M059J (cell line): ENCODE measurements around the gene FAM9A. TPM values are rescaled to one million over a fixed set of nuclear protein-coding genes. Genes with fewer than 3 reads are reported as not detected.
A peak's percentile ranks its signal among the peaks of the same experiment; 100 is the strongest.
"Not testable (repeated sequence)": the region's sequence is repeated elsewhere in the genome, so short reads cannot be mapped to it uniquely, and the experiment has no call there.

Experiments
- DNase-seq: peaks from one replicate; pipeline ENCODE4 v3.0.0-alpha.2; 2012; ENCODE audit warnings: low read depth
- total RNA-seq: library from RNA; depleted of rRNA; stranded (reverse); fragments of >200 nt; shearing (Covaris generic); gene quantifications from 2 replicates; pipeline ENCODE4 v1.2.3, GENCODE V29; 2014

Gene FAM9A
- total RNA-seq, 1 experiment from 2014 or later: not detected

DNA sequence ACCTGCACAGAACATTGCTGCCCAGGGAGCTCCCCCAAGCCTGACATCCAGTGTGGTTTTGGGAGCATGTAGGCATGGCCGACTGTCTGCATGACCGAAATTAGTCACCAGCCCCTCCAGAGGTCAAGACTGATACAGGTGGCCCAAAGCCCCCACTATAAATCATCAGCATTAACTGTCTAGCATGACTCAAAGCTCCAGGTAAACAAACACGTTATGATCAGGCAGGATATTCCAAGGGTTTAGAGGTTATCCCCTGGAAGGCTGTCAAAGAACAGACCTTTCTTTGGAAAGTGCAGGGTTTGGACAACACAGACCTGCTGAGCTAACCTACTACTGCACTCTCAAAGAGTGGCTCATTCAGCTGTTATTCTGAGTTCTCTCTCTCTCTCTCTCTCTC lies 2.1 kb upstream of the FAM9A start:
- DNase-seq: peak; percentile 74

DNA sequence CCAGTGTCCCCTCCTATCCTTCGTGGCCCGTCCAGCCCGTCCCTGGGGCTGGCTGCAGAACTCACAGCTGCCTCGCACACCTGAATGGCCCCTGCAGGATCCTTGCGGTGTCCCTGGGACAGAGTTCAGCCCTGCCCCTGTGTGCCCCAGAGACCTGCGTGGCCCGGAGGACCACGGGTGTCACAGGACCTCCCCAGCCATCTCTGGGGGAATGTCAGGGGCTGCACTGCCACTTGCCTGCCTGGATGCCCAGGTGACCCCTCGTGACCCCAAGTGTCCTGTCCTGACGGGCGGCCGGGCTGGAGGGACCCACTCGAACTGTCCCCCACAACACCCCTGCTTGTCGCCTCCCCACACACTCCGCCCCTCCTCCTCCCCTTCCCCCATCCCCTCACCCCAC lies 832 bp downstream of the FAM9A start:
- not testable (repeated sequence) for DNase-seq

DNA sequence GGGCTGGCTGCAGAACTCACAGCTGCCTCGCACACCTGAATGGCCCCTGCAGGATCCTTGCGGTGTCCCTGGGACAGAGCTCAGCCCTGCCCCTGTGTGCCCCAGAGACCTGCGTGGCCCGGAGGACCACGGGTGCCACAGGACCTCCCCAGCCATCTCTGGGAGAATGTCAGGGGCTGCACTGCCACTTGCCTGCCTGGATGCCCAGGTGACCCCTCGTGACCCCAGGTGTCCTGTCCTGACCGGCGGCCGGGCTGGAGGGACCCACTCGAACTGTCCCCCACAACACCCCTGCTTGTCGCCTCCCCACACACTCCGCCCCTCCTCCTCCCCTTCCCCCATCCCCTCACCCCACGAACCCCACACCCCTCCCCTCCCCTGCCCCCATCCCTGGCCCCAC lies 1.9 kb downstream of the FAM9A start:
- DNase-seq: not testable (repeated sequence)

DNA sequence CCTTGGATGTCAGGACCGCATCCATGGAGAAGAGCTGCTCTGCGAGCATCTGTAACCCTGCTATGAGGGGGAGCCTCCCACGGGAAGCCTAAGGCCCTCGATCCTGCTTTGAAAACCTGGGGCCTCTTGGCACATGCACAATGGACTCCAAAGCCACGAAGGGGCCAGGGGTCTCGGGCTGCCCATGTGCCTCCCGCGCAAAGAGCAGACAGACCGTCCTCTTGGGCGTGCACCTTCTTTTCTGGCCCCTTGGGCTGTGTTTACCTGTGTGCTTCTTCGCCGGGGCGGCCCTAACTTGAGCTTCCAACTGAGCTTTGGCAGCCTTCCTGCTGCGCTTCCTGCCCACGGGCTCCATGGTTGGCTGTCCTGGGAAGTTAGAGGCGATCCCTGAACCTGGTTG lies 2.5 kb downstream of the FAM9A start:
- not testable (repeated sequence) for DNase-seq

DNA sequence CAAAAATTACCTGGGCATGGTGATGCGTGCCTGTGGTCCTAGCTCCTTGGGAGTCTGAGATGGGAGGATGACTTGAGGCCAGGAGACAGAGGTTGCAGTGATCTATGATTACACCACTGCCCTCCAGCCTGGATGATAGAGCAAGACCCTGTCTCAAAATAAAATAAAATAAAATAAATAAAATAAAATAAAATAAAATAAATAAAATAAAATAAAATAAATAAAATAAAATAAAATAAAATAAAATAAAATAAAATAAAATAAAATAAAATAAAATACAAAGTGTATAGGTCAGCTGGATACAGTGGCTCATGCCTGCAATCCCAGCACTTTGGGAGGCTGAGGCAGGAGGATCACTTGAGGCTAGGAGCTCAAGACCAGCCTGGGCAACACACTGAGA lies 14.1 kb downstream of the FAM9A start:
- not testable (repeated sequence) for DNase-seq

DNA sequence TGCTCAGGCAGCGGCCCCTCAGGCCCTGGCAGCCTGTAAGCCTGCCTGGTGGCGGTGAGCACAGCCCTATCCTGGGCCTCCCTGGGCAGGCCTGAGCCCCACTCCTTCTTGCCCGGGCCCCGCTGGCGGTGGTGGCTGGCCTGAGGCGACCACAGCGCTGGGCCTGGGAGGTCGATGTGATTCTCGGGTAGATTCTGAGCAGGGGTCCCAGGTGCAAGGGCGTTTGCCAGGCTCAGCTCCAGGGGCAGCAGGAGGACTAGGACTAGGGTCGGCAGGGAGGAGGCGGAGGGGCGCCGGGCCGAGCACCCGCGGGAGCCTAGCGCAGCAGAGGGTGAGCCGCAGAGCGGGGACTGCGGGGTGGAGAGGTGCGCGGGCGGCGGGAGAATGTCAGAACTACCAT lies 17.0 kb downstream of the FAM9A start:
- DNase-seq: no peak

DNA sequence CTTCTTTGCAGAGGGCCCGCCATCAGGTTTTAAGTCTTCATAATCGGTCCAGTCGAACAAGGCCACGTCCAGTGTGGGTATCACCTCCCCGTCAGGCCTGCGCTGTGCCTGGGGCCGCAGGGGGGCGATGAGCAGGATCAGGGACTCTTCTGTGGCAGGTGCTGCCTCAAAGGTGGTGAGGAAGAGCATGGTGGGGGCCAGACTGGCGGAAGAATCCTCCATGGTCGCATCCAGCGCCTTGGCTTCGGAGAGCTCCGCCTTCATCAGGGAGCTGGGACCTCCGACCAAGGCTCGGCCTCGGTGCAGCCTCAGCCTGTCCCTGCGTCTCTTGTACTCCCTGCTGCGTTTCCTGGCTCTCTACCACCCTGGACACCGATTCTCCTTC lies 17.5 kb downstream of the FAM9A start:
- DNase-seq: no peak

DNA sequence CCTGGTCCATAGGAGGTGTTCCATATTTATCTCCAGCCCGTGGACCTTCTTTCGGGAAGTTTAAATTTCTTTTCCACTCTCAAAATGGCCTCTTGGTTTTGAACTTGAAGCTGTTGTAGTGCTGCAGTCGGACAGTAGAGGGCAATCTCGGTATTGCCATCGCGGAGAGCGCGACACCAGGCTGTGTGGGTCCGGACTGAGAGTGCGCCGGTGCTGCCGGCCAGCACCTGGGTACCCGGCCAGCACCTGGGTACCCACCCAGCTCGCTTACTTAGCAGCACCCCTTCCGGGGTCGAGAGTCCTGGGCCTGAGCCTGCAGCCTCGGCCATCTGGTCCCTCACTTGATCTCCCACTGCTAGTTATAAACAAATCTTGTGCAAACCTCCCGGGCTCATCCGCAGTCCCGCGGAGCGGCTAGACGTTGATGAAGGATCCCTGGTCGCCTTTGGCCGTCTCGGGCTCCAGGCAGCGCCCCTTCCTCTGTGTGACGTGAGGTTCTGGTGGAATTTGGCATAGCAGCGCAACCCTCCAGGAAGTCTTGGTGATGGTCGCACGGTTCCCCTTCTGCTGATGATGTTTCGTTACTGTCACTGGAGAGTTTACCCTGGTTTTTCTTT lies 18.0 kb downstream of the FAM9A start:
- DNase-seq: peak; percentile 18

DNA sequence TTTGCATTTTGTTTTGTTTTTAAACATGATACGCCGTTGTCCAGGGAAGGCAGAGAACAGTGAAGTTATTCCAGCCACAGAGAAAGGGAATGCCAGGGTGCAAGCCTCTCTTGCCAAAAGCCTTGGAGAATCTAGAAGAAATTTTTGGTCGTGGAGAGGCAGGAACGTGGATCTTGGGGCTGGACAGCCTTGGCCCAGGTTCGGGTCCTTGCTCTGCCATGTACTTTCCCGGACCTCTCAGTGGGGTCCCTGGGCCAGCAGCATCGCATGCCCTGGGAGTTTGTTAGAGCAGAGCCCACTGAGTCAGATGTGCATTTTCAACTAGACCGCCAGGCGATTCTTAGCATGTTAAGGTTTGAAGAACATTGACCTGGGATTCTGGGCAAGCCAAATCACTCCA lies 18.6 kb downstream of the FAM9A start:
- DNase-seq: no peak

DNA sequence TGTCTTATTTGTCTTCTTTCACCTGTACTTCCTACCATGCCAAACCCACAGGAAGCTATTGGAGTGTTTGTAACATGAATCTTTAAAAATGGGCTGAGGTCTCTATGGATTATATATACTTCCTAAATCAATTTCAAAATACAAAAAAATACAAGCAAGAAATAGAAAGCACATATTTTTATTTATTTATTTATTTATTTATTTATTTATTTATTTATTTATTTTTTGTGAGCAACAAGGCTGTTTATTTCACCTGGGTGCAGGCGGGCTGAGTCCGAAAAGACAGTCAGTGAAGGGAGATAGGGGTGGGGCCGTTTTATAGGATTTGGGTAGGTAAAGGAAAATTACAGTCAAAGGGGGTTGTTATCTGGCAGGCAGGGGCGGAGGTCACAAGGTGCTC lies 19.3 kb downstream of the FAM9A start:
- not testable (repeated sequence) for DNase-seq

DNA sequence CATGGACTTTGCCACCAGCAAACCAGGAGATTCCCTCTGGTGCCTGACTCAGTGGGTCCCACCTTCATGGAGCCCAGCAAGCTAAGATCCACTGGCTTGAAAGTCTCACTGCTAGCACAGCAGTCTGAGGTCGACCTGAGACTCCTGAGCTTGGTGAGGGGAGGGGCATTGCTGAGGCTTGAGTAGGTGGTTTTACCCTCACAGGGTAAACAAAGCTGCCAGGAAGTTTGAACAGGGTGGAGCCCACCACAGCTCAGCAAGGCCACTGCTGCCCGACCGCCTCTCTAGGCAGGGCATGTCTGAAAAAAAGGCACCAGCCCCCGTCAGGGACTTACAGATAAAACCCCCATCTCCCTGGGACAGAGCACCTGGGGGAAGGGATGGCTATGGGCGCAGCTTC lies 28.1 kb downstream of the FAM9A start:
- DNase-seq: no peak

DNA sequence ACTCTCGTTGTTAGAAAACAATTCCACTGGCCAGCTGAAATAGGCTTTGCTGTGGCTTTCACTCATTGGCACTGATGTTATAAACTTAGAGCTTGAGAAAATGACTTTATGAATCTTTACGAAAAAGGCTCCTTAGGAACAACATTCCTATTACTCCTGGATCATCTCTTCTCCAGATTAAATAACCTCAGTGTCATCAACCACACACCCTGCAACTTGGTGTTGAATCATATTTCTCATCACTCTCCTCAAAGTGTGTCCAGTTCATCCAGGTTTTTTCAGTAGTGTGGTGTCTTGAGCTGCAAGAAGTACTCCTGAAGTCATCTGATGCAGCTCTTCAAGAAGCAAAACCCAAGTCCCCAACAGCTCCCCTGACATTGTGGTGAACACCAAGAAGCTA lies 41.2 kb downstream of the FAM9A start:
- DNase-seq: peak; percentile 25

DNA sequence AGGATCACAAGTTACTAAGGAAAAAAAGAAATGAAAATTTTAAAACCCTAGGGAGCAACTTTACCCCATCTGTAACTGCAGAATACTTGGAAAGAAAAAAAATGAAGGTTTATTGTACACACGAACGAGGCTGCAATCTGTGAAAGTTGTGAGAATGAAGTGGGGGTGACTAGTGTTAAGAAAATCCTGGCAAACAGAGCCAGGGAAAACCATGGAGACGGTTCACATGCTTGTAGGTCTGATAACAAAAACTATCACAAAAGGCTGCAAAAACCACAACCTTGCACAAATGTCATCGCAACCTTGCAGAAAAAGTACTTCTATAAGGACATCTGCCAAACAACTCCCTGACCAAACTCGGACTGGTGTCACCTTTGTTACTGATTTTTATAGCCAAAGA lies 42.5 kb downstream of the FAM9A start:
- DNase-seq: peak; percentile 59

DNA sequence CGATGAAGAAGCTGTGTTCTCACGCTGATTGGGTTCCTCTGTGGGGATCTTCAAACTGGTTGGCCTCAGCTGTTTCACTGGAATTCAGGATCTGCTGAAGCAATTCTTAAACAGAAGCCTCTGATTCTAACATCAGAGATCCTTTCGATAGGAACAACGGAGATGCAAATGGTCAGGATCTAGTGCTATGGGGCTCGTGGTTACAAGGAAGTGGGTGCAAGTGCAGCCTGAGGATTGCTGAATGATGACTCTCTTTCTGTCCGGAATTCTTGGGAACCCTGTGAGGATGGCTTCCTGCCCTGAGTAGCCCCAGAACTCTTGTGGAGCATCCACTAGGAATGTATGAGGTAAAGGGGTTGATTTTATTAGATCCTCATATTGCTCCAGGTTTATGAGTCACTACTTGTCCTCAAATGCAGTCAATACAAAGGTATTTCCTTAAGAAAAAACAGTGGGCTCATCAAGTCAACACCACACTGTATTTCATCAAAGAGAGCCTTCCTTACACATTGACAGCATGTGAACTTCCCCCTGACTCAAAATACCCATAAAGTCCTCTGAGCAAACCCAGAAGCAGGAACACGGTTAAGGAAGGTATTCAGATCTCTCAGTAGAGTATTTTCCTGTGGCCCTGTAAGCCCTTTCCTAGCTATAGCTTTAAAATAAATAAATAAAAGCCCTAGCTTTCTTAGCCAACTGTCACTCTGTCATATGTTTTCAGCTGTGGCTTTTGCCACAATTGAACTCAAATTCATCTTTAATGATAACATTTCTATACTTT lies 43.4 kb downstream of the FAM9A start:
- DNase-seq: peak; percentile 74

DNA sequence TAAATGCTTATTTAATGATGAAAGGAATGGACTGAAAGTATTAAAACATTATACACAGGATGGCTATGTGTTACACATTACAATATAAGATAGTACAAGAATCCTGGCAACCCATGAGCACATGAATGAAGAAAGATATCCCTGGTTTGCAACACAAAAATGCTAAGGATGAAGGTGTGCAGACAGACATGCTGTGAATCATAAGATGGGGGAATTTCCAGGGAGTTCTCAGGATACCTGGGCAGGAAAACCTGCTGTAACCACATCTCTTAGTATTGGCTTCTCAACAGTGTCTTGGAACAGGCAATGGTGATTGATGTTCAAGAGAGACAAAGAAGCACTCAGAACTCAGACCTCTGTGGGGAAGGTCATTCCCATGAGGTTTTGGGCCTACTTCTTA lies 45.4 kb downstream of the FAM9A start:
- no peak for DNase-seq

DNA sequence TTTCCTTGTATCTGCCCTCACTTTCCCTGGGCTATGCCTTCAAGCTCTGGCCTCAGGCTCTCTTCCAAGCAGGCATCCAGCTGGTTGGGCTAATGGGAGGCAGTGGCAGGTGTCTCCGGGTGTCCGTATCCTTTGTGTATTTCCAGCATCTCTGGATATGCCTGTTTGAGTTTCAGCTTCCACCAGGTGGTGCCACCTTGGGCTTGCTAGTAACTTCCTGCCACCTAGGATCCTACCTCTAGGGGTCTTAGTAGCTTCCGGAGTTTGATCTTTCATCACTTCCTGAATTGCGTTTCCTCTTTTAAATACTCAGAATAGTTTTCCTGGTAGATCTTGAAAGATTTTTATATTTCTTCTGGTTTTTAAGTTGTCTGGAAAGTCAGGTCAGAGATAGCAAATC lies 46.1 kb downstream of the FAM9A start:
- no peak for DNase-seq

DNA sequence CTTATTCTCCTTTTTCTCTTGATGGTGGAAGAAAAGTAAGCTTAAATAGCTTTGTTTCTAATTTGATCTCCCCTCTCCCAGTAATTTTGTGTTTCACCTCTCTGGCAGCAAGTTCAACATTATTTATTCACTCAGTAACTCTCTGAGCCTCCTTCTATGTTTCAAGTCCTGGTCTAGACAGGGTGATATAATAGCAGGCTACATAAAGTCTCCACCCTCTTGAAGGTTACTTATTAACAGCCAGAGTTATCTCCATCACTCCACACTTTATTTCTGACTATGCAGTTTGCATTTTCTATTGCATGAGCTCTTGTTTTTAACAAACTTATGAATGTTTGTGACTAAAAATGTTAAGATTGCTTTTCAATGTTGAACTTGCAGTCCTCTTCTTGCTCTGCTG lies 51.5 kb downstream of the FAM9A start:
- no peak for DNase-seq

DNA sequence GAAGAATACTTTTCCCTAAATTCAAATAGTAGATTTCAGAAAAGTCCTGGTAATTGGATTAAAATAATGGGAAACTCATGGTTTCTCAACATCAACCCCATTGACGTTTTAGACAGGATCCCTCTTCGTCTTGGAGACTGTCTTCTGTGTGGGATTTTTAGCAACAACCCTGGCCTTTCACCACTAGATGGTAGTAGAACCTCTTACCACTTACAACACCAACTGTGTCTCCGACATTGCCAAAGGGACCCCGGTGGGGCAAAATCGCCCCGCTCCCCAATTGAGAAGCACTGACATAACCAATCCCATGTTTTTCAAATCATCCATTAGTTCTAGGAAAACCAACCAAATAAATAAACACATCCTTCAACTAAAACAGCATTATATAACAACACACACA lies 52.3 kb downstream of the FAM9A start:
- DNase-seq: peak; percentile 55

DNA sequence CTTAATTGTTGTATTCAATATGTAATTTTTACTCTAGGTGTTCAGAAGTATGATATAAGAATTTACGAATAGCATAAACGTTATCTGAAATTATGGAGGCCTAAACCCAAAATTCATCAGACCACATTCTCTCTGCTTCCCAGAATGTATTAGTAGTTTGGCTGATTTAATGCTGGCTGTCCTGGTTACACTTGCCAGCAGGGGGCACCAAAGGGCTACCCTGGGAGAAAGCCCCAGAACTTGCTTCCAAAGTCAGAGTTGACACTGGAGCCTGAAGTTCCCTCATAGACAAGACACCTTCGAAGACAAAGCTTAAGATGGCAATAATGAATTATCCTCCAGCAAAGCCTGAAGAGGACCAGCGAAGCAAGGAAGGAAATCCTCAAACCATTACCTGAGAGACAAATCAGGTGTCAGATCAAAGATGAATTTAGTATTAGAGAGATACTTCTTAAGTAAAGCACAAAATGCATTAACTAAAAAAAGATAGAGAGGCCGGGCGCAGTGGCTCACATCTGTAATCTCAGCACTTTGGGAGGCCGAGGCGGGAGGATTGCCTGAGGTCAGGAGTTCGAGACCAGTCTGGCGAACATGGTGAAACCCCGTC lies 58.0 kb downstream of the FAM9A start:
- DNase-seq: peak; percentile 39

DNA sequence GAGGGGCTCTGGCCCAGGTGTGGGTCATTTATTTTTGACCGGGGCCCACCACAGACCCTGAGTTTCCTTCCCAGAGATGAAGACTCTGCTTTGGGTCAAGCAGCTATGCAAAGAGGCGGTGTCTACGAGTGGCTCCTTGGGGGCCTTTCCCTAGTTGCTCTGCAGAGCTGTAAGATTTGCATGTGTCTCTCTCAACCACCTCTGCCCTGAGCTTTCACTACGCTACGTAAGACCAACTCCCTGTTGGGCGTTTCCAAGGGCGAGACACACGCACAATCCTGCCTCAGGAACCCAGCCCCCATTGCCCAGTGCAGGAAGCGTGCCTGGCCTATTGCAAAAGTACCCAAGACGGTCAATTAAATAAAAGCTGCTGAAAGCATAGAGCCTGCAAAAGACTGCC lies 59.2 kb downstream of the FAM9A start:
- no peak for DNase-seq
